H9 (cell line): ENCODE results near the gene CERS1. TPM values are rescaled to one million over a fixed set of nuclear protein-coding genes. Genes with fewer than 3 reads are reported as not detected.

ENCODE experiments used
- DNase-seq: peaks from one replicate; pipeline ENCODE4 v3.0.0-alpha.2; 2017
- H2AFZ ChIP-seq: one replicate; pipeline ENCODE4 v1.6.1; 2013; ENCODE audit warnings: mild to moderate bottlenecking, low read length, control low read depth, moderate library complexity
- H2AK5ac ChIP-seq: 2 replicates; pipeline ENCODE4 v1.6.1; 2013; ENCODE audit warnings: low read length, control low read depth, mixed read lengths; ENCODE audit not compliant: insufficient read length
- H2BK120ac ChIP-seq: one replicate; pipeline ENCODE4 v1.6.1; 2013; ENCODE audit warnings: low read depth, mild to moderate bottlenecking, low read length, control low read depth, inconsistent platforms; ENCODE audit not compliant: poor library complexity, severe bottlenecking
- H2BK12ac ChIP-seq: 2 replicates; pipeline ENCODE4 v1.6.1; 2013; ENCODE audit warnings: low read length, control low read depth, mixed read lengths, low read depth; ENCODE audit not compliant: insufficient read length
- H2BK15ac ChIP-seq: 2 replicates; pipeline ENCODE4 v1.6.1; 2013; ENCODE audit warnings: low read depth, low read length, control low read depth
- H2BK20ac ChIP-seq: one replicate; pipeline ENCODE4 v1.6.1; 2013; ENCODE audit warnings: low read depth, mild to moderate bottlenecking, low read length, control low read depth, inconsistent platforms; ENCODE audit not compliant: poor library complexity, severe bottlenecking
- H2BK5ac ChIP-seq: 2 replicates; pipeline ENCODE4 v1.6.1; 2013; ENCODE audit warnings: low read length, control low read depth, mixed read lengths; ENCODE audit not compliant: insufficient read length
- H3K14ac ChIP-seq: 2 replicates; pipeline ENCODE4 v1.6.1; 2013; ENCODE audit warnings: low read length, control low read depth; ENCODE audit not compliant: insufficient read depth
- H3K18ac ChIP-seq: 2 replicates; pipeline ENCODE4 v1.6.1; 2013; ENCODE audit warnings: low read depth, mild to moderate bottlenecking, mixed read lengths, low read length, control low read depth; ENCODE audit not compliant: insufficient read length
- H3K23ac ChIP-seq: 2 replicates; pipeline ENCODE4 v1.6.1; 2013; ENCODE audit warnings: low read length, control low read depth, mixed read lengths, low read depth; ENCODE audit not compliant: insufficient read length
- H3K23me2 ChIP-seq: 2 replicates; pipeline ENCODE4 v1.6.1; 2013; ENCODE audit warnings: low read depth, mild to moderate bottlenecking, mixed read lengths, low read length, control low read depth; ENCODE audit not compliant: insufficient read length, poor library complexity, severe bottlenecking
- H3K27ac ChIP-seq: 2 replicates; pipeline ENCODE4 v1.5.1; 2013; ENCODE audit warnings: low read length, control low read depth, mixed read lengths, low read depth; ENCODE audit not compliant: insufficient read length
- H3K27me3 ChIP-seq: 2 replicates; pipeline ENCODE4 v1.6.1; 2013; ENCODE audit warnings: low read length, control low read depth, inconsistent platforms; ENCODE audit not compliant: insufficient read depth
- H3K4ac ChIP-seq: 2 replicates; pipeline ENCODE4 v1.6.1; 2013; ENCODE audit warnings: low read depth, mild to moderate bottlenecking, control low read depth, inconsistent platforms, low read length, moderate library complexity
- H3K4me1 ChIP-seq: 2 replicates; pipeline ENCODE4 v1.6.1; 2013; ENCODE audit warnings: low read length, control low read depth, inconsistent platforms; ENCODE audit not compliant: insufficient read depth
- H3K4me2 ChIP-seq: 2 replicates; pipeline ENCODE4 v1.6.1; 2013; ENCODE audit warnings: low read length, control low read depth, mixed read lengths; ENCODE audit not compliant: insufficient read length, insufficient read depth
- H3K56ac ChIP-seq: 2 replicates; pipeline ENCODE4 v1.6.1; 2013; ENCODE audit warnings: low read depth, mild to moderate bottlenecking, mixed read lengths, low read length, control low read depth; ENCODE audit not compliant: insufficient read length
- H3K79me1 ChIP-seq: 2 replicates; pipeline ENCODE4 v1.6.1; 2013; ENCODE audit warnings: low read depth, mild to moderate bottlenecking, moderate library complexity, low read length, control low read depth, inconsistent platforms; ENCODE audit not compliant: insufficient read depth, poor library complexity, severe bottlenecking
- H3K79me2 ChIP-seq: 2 replicates; pipeline ENCODE4 v1.6.1; 2013; ENCODE audit warnings: low read length, control low read depth, inconsistent platforms; ENCODE audit not compliant: insufficient read depth
- H3K9ac ChIP-seq: 2 replicates; pipeline ENCODE4 v1.6.1; 2013; ENCODE audit warnings: low read length, control low read depth, mixed read lengths; ENCODE audit not compliant: insufficient read length; ENCODE audit errors: extremely low read depth
- H3K9me3 ChIP-seq: one replicate; pipeline ENCODE4 v1.6.1; 2013; ENCODE audit warnings: low read depth, low read length, inconsistent platforms; ENCODE audit not compliant: control insufficient read depth
- H3T11ph ChIP-seq: one replicate; pipeline ENCODE4 v1.6.1; 2013; ENCODE audit warnings: mild to moderate bottlenecking, low read length, control low read depth, inconsistent platforms
- H4K20me1 ChIP-seq: one replicate; pipeline ENCODE4 v1.6.1; 2013; ENCODE audit not compliant: control insufficient read depth, insufficient read length, insufficient read depth
- H4K5ac ChIP-seq: 2 replicates; pipeline ENCODE4 v1.6.1; 2013; ENCODE audit warnings: low read depth, mild to moderate bottlenecking, mixed read lengths, low read length, control low read depth; ENCODE audit not compliant: insufficient read length
- H4K8ac ChIP-seq: replicated peaks from 2 replicates; pipeline ENCODE4 v1.6.1; 2013; ENCODE audit warnings: low read length, control low read depth, mixed read lengths, low read depth; ENCODE audit not compliant: insufficient read length
- H4K91ac ChIP-seq: 2 replicates; pipeline ENCODE4 v1.6.1; 2013; ENCODE audit warnings: low read depth, mild to moderate bottlenecking, moderate library complexity, mixed read lengths, low read length, control low read depth; ENCODE audit not compliant: insufficient read length
- H3K27ac Mint-ChIP-seq, 3 experiments: 2 replicates in 2 of 3; 3 replicates in 1 of 3; pipeline ENCODE4 v1.8.0; 2020 to 2021; ENCODE audit warnings: mixed read lengths in 3 of 3, mild to moderate bottlenecking in 1 of 3, moderate library complexity in 1 of 3
- H3K27me3 Mint-ChIP-seq: 2 replicates; pipeline ENCODE4 v1.8.0; 2021; ENCODE audit warnings: low read depth, mild to moderate bottlenecking, moderate library complexity, mixed read lengths
- H3K36me3 Mint-ChIP-seq, 3 experiments: 2 replicates in 2 of 3; 3 replicates in 1 of 3; pipeline ENCODE4 v1.8.0; 2020 to 2021; ENCODE audit warnings: low read depth in 3 of 3, mixed read lengths in 3 of 3; ENCODE audit not compliant: insufficient read depth in 1 of 3
- H3K4me1 Mint-ChIP-seq, 2 experiments: 2 replicates each; pipeline ENCODE4 v1.8.0; 2020; ENCODE audit warnings: mixed read lengths in 2 of 2
- H3K4me3 Mint-ChIP-seq, 2 experiments: 2 replicates in 1 of 2; 3 replicates in 1 of 2; pipeline ENCODE4 v1.8.0; 2020 to 2021; ENCODE audit warnings: mild to moderate bottlenecking in 2 of 2, mixed read lengths in 2 of 2, moderate library complexity in 1 of 2
- H3K9me3 Mint-ChIP-seq, 2 experiments: 2 replicates in 1 of 2; 3 replicates in 1 of 2; pipeline ENCODE4 v1.8.0; 2020; ENCODE audit warnings: mild to moderate bottlenecking in 2 of 2, mixed read lengths in 2 of 2, moderate library complexity in 1 of 2
- CTCF ChIP-seq: fragments of 200-600 bp; sonication (generic); conservative IDR thresholded peaks from 3 replicates; pipeline ENCODE4 v1.8.0; 2021; ENCODE audit warnings: antibody characterized with exemption, mild to moderate bottlenecking
- WGBS: extraction: QIAGEN DNeasy Blood & Tissue Kit; methylation state at CpG from one replicate; pipeline ENCODE4 v1.1.7; 2013; ENCODE audit warnings: missing lambda C conversion rate, low lambda C conversion rate, mixed read lengths; ENCODE audit not compliant: insufficient read length; ENCODE audit errors: extremely low coverage; 5-methylcytosine and 5-hydroxymethylcytosine counted together
- total RNA-seq: library from RNA; stranded (reverse); gene quantifications from 2 replicates; pipeline ENCODE4 v1.2.1, GENCODE V29; 2021

CERS1 gene
- total RNA-seq, 1 experiment from 2014 or later, result 19.3 TPM

- Mint-ChIP-seq H3K36me3 (peaks cover 13 to 51% (median 48%) of the 10 kb centered on the region in 3 experiments), H3K9me3 (no peaks in the 10 kb centered on the region; a peak in 2 of 5 replicates), H3K27me3 (no peaks in the 10 kb centered on the region; the same call in none of the 2 replicates), H3K4me1 (peaks cover 0 to 21% of the 10 kb centered on the region in 2 experiments), H3K4me3 (no peak overlapping the region), H3K27ac (no peak overlapping the region)
- Histone ChIP-seq H2AFZ (no peak overlapping the region), H2BK12ac (no peak overlapping the region), H4K8ac (no peak overlapping the region), H3K18ac (no peak overlapping the region), H3K9ac (no peak overlapping the region), H3K27ac (no peak overlapping the region), H2AK5ac (no peak overlapping the region), H3K79me2 (peaks cover 9% of the 10 kb centered on the region; the same call in 1 of the 2 replicates), H3K56ac (no peak overlapping the region), H3K79me1 (peaks cover 7% of the 10 kb centered on the region), H3K23ac (no peak overlapping the region), H3K4me2 (no peak overlapping the region), H2BK20ac (no peak overlapping the region), H3K4ac (no peak overlapping the region), H3K23me2 (peaks cover 13% of the 10 kb centered on the region), H3K9me3 (no peaks in the 10 kb centered on the region), H3K14ac (no peak overlapping the region), H4K91ac (no peak overlapping the region), H3T11ph (no peak overlapping the region), H2BK15ac (no peak overlapping the region), H4K5ac (no peak overlapping the region), H4K20me1 (no peaks in the 10 kb centered on the region), H3K27me3 (no peaks in the 10 kb centered on the region), H2BK5ac (no peak overlapping the region), H3K4me1 (peaks cover 5% of the 10 kb centered on the region; the same call in 1 of the 2 replicates), H2BK120ac (no peak overlapping the region)
- no peak for DNase-seq
- WGBS, result no CpG with 5 or more reads among the region's 29 CpGs
- no peak for TF ChIP-seq CTCF
Observed at GRCh38 chr19:18922228-18922985, 26.4 kb upstream of the CERS1 start.
